H1 (cell line): ENCODE data around the gene KNDC1. TPM values are rescaled to one million over a fixed set of nuclear protein-coding genes. Genes with fewer than 3 reads are reported as not detected.

ENCODE experiments used
- CTCF ChIA-PET: fragments of 300-600 bp; sonication (Branson Sonifier 250); formaldehyde crosslinking; loops from one replicate; lab custom pipeline; 2021; ENCODE audit not compliant: partially characterized antibody; lab: Charles Lee
- POLR2A ChIA-PET: fragments of 300-600 bp; sonication (Branson Sonifier 250); formaldehyde crosslinking; loops from one replicate; lab custom pipeline; 2021; ENCODE audit warnings: inconsistent platforms; ENCODE audit not compliant: partially characterized antibody; lab: Charles Lee
- DNase-seq, 2 experiments: peaks; one replicate each; pipeline versions ENCODE4 v3.0.0 to v3.0.0-alpha.2; 2010 to 2022; ENCODE audit warnings: low spot score in 2 of 2, low read depth in 1 of 2, mixed read lengths in 1 of 2
- FAIRE-seq: peaks from 2 replicates; lab custom pipeline; 2011; peaks lifted over from hg19 to GRCh38; lab: Jason Lieb, UNC
- H2AFZ ChIP-seq: 2 replicates; pipeline ENCODE4 v1.8.1; 2012; ENCODE audit warnings: low read length, inconsistent platforms
- H2AK5ac ChIP-seq: 2 replicates; pipeline ENCODE4 v1.6.1; 2013; ENCODE audit warnings: low read depth, low read length
- H2BK120ac ChIP-seq: replicated peaks from 2 replicates; pipeline ENCODE3; 2013; ENCODE audit warnings: low read depth, low read length, inconsistent platforms
- H2BK12ac ChIP-seq: 2 replicates; pipeline ENCODE4 v1.6.1; 2013; ENCODE audit warnings: low read depth, low read length
- H2BK15ac ChIP-seq: 2 replicates; pipeline ENCODE4 v1.6.1; 2013; ENCODE audit warnings: low read length
- H2BK20ac ChIP-seq: 2 replicates; pipeline ENCODE4 v1.6.1; 2013; ENCODE audit warnings: low read length
- H2BK5ac ChIP-seq: 2 replicates; pipeline ENCODE4 v1.6.1; 2013; ENCODE audit warnings: low read depth, low read length
- H3K14ac ChIP-seq: 2 replicates; pipeline ENCODE4 v1.6.1; 2013; ENCODE audit warnings: inconsistent platforms; ENCODE audit not compliant: insufficient read length
- H3K18ac ChIP-seq: 2 replicates; pipeline ENCODE4 v1.6.1; 2013; ENCODE audit warnings: low read length; ENCODE audit errors: extremely low read depth
- H3K23ac ChIP-seq: 2 replicates; pipeline ENCODE4 v1.6.1; 2013; ENCODE audit warnings: inconsistent platforms; ENCODE audit not compliant: insufficient read length
- H3K23me2 ChIP-seq: 2 replicates; pipeline ENCODE4 v1.6.1; 2013; ENCODE audit warnings: low read depth, low read length
- H3K27ac ChIP-seq: 2 replicates; pipeline ENCODE4 v1.6.1; 2011; ENCODE audit warnings: low read depth, low read length, inconsistent platforms
- H3K27me3 ChIP-seq, 4 experiments: replicated peaks in 1 of 4; 1 replicate in 1 of 4; 2 replicates in 3 of 4; pipeline versions ENCODE4 v1.6.1 to v1.8.1; 2011 to 2013; ENCODE audit warnings: low read length in 3 of 4, mild to moderate bottlenecking in 3 of 4, inconsistent platforms in 2 of 4, mixed read lengths in 2 of 4, moderate library complexity in 1 of 4; ENCODE audit not compliant: control insufficient read depth in 3 of 4, insufficient read depth in 3 of 4; ENCODE audit errors: extremely low read depth in 1 of 4
- H3K36me3 ChIP-seq, 4 experiments: 2 replicates each; pipeline versions ENCODE4 v1.6.1 to v1.8.1; 2011 to 2013; ENCODE audit warnings: mild to moderate bottlenecking in 4 of 4, low read length in 3 of 4, moderate library complexity in 2 of 4, control low read depth in 1 of 4, inconsistent platforms in 1 of 4; ENCODE audit not compliant: insufficient read depth in 4 of 4, control insufficient read depth in 2 of 4
- H3K4ac ChIP-seq: replicated peaks from 2 replicates; pipeline ENCODE3; 2013; ENCODE audit warnings: low read length, low read depth, mixed read lengths, inconsistent platforms; ENCODE audit not compliant: insufficient read length
- H3K4me1 ChIP-seq, 4 experiments: replicated peaks in 1 of 4; 1 replicate in 1 of 4; 2 replicates in 3 of 4; pipeline versions ENCODE4 v1.6.1 to v1.8.1; 2011 to 2013; ENCODE audit warnings: low read length in 3 of 4, inconsistent platforms in 2 of 4, mixed read lengths in 1 of 4; ENCODE audit not compliant: insufficient read depth in 4 of 4, control insufficient read depth in 3 of 4
- H3K4me2 ChIP-seq, 2 experiments: 2 replicates each; pipeline versions ENCODE4 v1.6.1 to v1.8.1; 2011 to 2013; ENCODE audit warnings: low read depth in 2 of 2, low read length in 2 of 2, control low read depth in 1 of 2, inconsistent platforms in 1 of 2, mild to moderate bottlenecking in 1 of 2; ENCODE audit not compliant: insufficient read depth in 1 of 2
- H3K4me3 ChIP-seq, 4 experiments: fragments of 200-600, 300-600 bp in 1 of 4; sonication (generic), shearing (Covaris generic), sonication (Bioruptor Twin) in 1 of 4; 2 replicates each; pipeline versions ENCODE4 v1.5.1 to v1.8.1; 2011 to 2016; ENCODE audit warnings: low read length in 4 of 4, low read depth in 3 of 4, control low read depth in 2 of 4, inconsistent platforms in 2 of 4, mild to moderate bottlenecking in 2 of 4, mixed read lengths in 1 of 4, moderate library complexity in 1 of 4; ENCODE audit not compliant: insufficient read depth in 2 of 4; ENCODE audit errors: extremely low read depth in 1 of 4
- H3K56ac ChIP-seq: replicated peaks from 2 replicates; pipeline ENCODE3; 2013; ENCODE audit warnings: low read depth, mild to moderate bottlenecking, mixed read lengths, low read length, inconsistent platforms; ENCODE audit not compliant: insufficient read length
- H3K79me1 ChIP-seq: 2 replicates; pipeline ENCODE4 v1.6.1; 2013; ENCODE audit warnings: low read depth, low read length, control low read depth
- H3K79me2 ChIP-seq, 2 experiments: 2 replicates each; pipeline versions ENCODE4 v1.6.1 to v1.8.1; 2012 to 2013; ENCODE audit warnings: low read length in 2 of 2, mild to moderate bottlenecking in 2 of 2, inconsistent platforms in 1 of 2; ENCODE audit not compliant: insufficient read depth in 2 of 2, control insufficient read depth in 1 of 2
- H3K9ac ChIP-seq, 4 experiments: replicated peaks in 1 of 4; 1 replicate in 1 of 4; 2 replicates in 3 of 4; pipeline versions ENCODE4 v1.6.1 to v1.8.1; 2011 to 2013; ENCODE audit warnings: low read depth in 3 of 4, low read length in 3 of 4, control low read depth in 2 of 4, mild to moderate bottlenecking in 2 of 4, moderate library complexity in 2 of 4, inconsistent platforms in 1 of 4; ENCODE audit errors: extremely low read depth in 1 of 4
- H3K9me3 ChIP-seq, 2 experiments: 2 replicates each; pipeline versions ENCODE4 v1.6.1 to v1.8.1; 2012 to 2013; ENCODE audit warnings: mild to moderate bottlenecking in 2 of 2, moderate library complexity in 2 of 2, control low read depth in 1 of 2, inconsistent platforms in 1 of 2, low read depth in 1 of 2, low read length in 1 of 2, mixed read lengths in 1 of 2; ENCODE audit not compliant: insufficient read depth in 2 of 2
- H4K20me1 ChIP-seq, 2 experiments: replicated peaks in 1 of 2; 2 replicates each; pipeline versions ENCODE3 to v1.8.1; 2011 to 2013; ENCODE audit warnings: inconsistent platforms in 2 of 2, low read length in 2 of 2, mild to moderate bottlenecking in 1 of 2; ENCODE audit not compliant: insufficient read depth in 2 of 2, control insufficient read depth in 1 of 2
- H4K5ac ChIP-seq: 2 replicates; pipeline ENCODE4 v1.6.1; 2013; ENCODE audit warnings: low read length, low read depth, mixed read lengths, inconsistent platforms; ENCODE audit not compliant: insufficient read length
- H4K8ac ChIP-seq: 2 replicates; pipeline ENCODE4 v1.8.0; 2013; ENCODE audit warnings: mild to moderate bottlenecking, moderate library complexity, low read length, inconsistent platforms; ENCODE audit not compliant: insufficient read depth; ENCODE audit errors: extremely low read depth
- H4K91ac ChIP-seq: replicated peaks from 2 replicates; pipeline ENCODE3; 2013; ENCODE audit warnings: low read length, mixed read lengths, inconsistent platforms; ENCODE audit not compliant: insufficient read length
- BRCA1 ChIP-seq: IDR thresholded peaks from 2 replicates; pipeline ENCODE4 v1.6.1; 2012; ENCODE audit warnings: low read depth, low read length, improper control_type of control experiment
- WGBS, 2 experiments: shearing (Covaris generic) in 1 of 2; methylation state at CpG; one replicate each; pipeline versions ENCODE4 v1.1.6 to v1.1.7; 2013 to 2015; ENCODE audit warnings: low lambda C conversion rate in 2 of 2, mixed read lengths in 2 of 2, inconsistent platforms in 1 of 2, low coverage in 1 of 2, missing lambda C conversion rate in 1 of 2; ENCODE audit not compliant: insufficient replicate concordance in 2 of 2, insufficient coverage in 1 of 2, insufficient read length in 1 of 2; ENCODE audit errors: extremely low coverage in 1 of 2, missing lambda C conversion rate in 1 of 2; 5-methylcytosine and 5-hydroxymethylcytosine counted together
- polyA plus RNA-seq, 7 experiments: library from polyadenylated mRNA; depleted of rRNA in 3 of 7; stranded (reverse) in 5 of 7; unstranded in 2 of 7; fragments of >200 nt in 5 of 7; fragments of 200-250 nt in 2 of 7; gene quantifications; 1 replicate in 5 of 7; 2 replicates in 1 of 7; 4 replicates in 1 of 7; pipeline versions ENCODE4 v1.2.1 to v1.2.3, GENCODE V29; 2011 to 2013; ENCODE audit warnings: missing spikeins in 2 of 7, mixed read lengths in 2 of 7
- total RNA-seq: library from RNA; stranded (reverse); fragmentation: NEBNext Ultra II Directional; extraction: Animal tissue kit (Norgen Biotek cat#: 25700); gene quantifications from 2 replicates; pipeline ENCODE4 v1.2.1, GENCODE V29; 2021

The KNDC1 gene
- total and polyA plus RNA-seq, 2 of the 8 experiments (the other 6 are each of a cell fraction or from before 2014, with no cell fraction given): 7.5 to 16.7 TPM

GRCh38 chr10:133264461-133264860 lies 104.4 kb downstream of the KNDC1 start:
- H3K9ac ChIP-seq: no peak overlapping the region
- H2BK120ac ChIP-seq: no peak overlapping the region
- no peak overlapping the region for H2BK5ac ChIP-seq
- CTCF ChIA-PET: interaction anchor here (1.0 to 2.4 kb wide), 5 partner anchors 9 to 121 kb away, joined by 3 to 8 read pairs (median 5); partner anchors contain the start of gene ADAM8
- H3K4me1 ChIP-seq: peaks cover 0 to 11% (median 5%) of the 10 kb centered on the region in 4 experiments; a peak in 4 of 7 replicates
- H2AK5ac ChIP-seq: no peak overlapping the region
- POLR2A ChIA-PET: interaction anchor here (0.6 to 2.3 kb wide), 7 partner anchors 9 to 164 kb away, joined by 3 to 6 read pairs (median 3); partner anchors contain the start of gene VENTX
- peaks cover 7% of the 10 kb centered on the region; the same call in 1 of the 2 replicates for H3K23me2 ChIP-seq
- FAIRE-seq: no peak
- H3K56ac ChIP-seq: no peak overlapping the region
- 79% methylated on average over 9 of the region's 9 CpGs; no CpG with 5 or more reads in 1 of the 2 experiments for WGBS, 2 experiments
- TF ChIP-seq BRCA1: no peak
- TF ChIP-seq, all 59 proteins: peak for 0
- H3K79me1 ChIP-seq: no peaks in the 10 kb centered on the region
- H3K27me3 ChIP-seq: peaks cover 0 to 15% (median 8%) of the 10 kb centered on the region in 4 experiments; a peak in 6 of 7 replicates
- H3K4me2 ChIP-seq: no peak overlapping the region
- H3K27ac ChIP-seq: no peak overlapping the region
- H3K14ac ChIP-seq: no peak overlapping the region
- H3K23ac ChIP-seq: no peak overlapping the region
- no peak overlapping the region for H2AFZ ChIP-seq
- no peak overlapping the region for H4K91ac ChIP-seq
- no peaks in the 10 kb centered on the region for H4K20me1 ChIP-seq
- H3K36me3 ChIP-seq: no peaks in the 10 kb centered on the region
- H2BK12ac ChIP-seq: no peak overlapping the region
- H3K4me3 ChIP-seq: no peak overlapping the region
- H2BK15ac ChIP-seq: no peak overlapping the region
- H2BK20ac ChIP-seq: no peak overlapping the region
- no peaks in the 10 kb centered on the region for H3K9me3 ChIP-seq
- no peak overlapping the region for H3K4ac ChIP-seq
- no peak for DNase-seq
- H4K5ac ChIP-seq: no peak overlapping the region
- no peak overlapping the region for H3K18ac ChIP-seq
- H3K79me2 ChIP-seq: no peaks in the 10 kb centered on the region
- no peak overlapping the region for H4K8ac ChIP-seq
